HG02759 (cell line): ENCODE results near the gene ZNF708.
"Not testable (repeated sequence)": the region's sequence is repeated elsewhere in the genome, so short reads cannot be mapped to it uniquely, and the experiment has no call there.

Experiments
- ATAC-seq: cut with Tn5 transposase; IDR thresholded peaks from one replicate; pipeline ENCODE4 v1.9.1; 2021; ENCODE audit warnings: mild to moderate bottlenecking, moderate library complexity; ENCODE audit not compliant: unreplicated experiment

The ZNF708 gene

GRCh38 chr19:21260164-21260847 lies 68.9 kb downstream of the ZNF708 start:
- no peak for ATAC-seq

GRCh38 chr19:21259421-21260124 lies 69.6 kb downstream of the ZNF708 start:
- ATAC-seq = not testable (repeated sequence)

DNA sequence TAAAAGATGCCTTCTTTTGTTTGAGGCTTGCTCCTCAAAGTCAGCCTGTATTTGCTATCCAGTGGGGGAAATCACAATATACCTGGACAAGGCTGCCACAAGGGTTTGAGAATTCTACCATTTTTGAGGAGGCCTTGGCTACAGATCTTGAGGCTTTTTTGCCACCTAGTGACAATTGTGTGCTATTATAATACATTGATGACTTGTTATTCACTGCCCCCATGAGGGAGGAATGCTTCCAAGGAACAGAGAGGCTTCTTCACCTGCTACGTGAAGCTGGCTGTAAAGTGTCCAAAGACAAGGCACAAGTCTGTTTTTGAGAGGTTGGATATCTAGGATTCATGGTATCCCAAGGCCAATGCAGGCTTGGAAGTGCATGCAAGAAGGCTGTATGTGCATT lies 72.5 kb downstream of the ZNF708 start:
- no peak for ATAC-seq
